Endothelial cell of umbilical vein (primary cell): ENCODE measurements around the gene TRMT44. TPM values are rescaled to one million over a fixed set of nuclear protein-coding genes. Genes with fewer than 3 reads are reported as not detected.
"Not testable (repeated sequence)": the region's sequence is repeated elsewhere in the genome, so short reads cannot be mapped to it uniquely, and the experiment has no call there.

Experiments
- BruUV-seq: library from RNA; stranded (reverse); fragments of 400-500 nt; replicated peaks from 2 replicates; lab custom pipeline; 2021; lab: Mats Ljungman, UMichigan
- CTCF ChIA-PET: fragments of 300-600, 350-600 bp; sonication (Branson Sonifier 250); formaldehyde crosslinking; loops from one replicate; lab custom pipeline; 2021; ENCODE audit warnings: antibody characterized with exemption, inconsistent platforms; lab: Charles Lee
- POLR2A ChIA-PET: fragments of 300-600, 350-600 bp; sonication (Branson Sonifier 250); formaldehyde crosslinking; loops from one replicate; lab custom pipeline; 2021; ENCODE audit warnings: antibody characterized with exemption, inconsistent platforms; lab: Charles Lee
- DNase-seq: peaks from one replicate; pipeline ENCODE4 v3.0.0-alpha.2; 2011; ENCODE audit warnings: low read depth, low spot score
- FAIRE-seq: peaks from 2 replicates; lab custom pipeline; 2011; peaks lifted over from hg19 to GRCh38; lab: Jason Lieb, UNC
- H2AFZ ChIP-seq: 2 replicates; pipeline ENCODE4 v1.6.0; 2012; ENCODE audit warnings: low read depth, low read length, control low read depth, inconsistent platforms
- H3K27ac ChIP-seq: 2 replicates; pipeline ENCODE4 v1.5.1; 2011; ENCODE audit warnings: low read depth, mild to moderate bottlenecking, control low read depth, low read length, moderate library complexity; ENCODE audit not compliant: insufficient read depth
- H3K27me3 ChIP-seq, 2 experiments: 2 replicates each; pipeline versions ENCODE4 v1.6.0 to v1.6.1; 2011; ENCODE audit warnings: low read length in 2 of 2, mixed read lengths in 1 of 2; ENCODE audit not compliant: control insufficient read depth in 2 of 2, insufficient read depth in 2 of 2
- H3K36me3 ChIP-seq, 2 experiments: 2 replicates in 1 of 2; 3 replicates in 1 of 2; pipeline ENCODE4 v1.5.1; 2011; ENCODE audit warnings: low read length in 2 of 2, mild to moderate bottlenecking in 1 of 2, moderate library complexity in 1 of 2; ENCODE audit not compliant: control insufficient read depth in 2 of 2, insufficient read depth in 2 of 2; ENCODE audit errors: extremely low read depth in 1 of 2
- H3K4me1 ChIP-seq: 3 replicates; pipeline ENCODE4 v1.5.1; 2011; ENCODE audit warnings: mild to moderate bottlenecking, low read length; ENCODE audit not compliant: control insufficient read depth, insufficient read depth; ENCODE audit errors: extremely low read depth
- H3K4me2 ChIP-seq: 2 replicates; pipeline ENCODE4 v1.6.1; 2011; ENCODE audit warnings: low read length, control low read depth, mixed read lengths; ENCODE audit not compliant: insufficient read depth
- H3K4me3 ChIP-seq, 3 experiments: fragments of 200-600 bp in 1 of 3; sonication (generic), shearing (Covaris generic) in 1 of 3; replicated peaks in 1 of 3; 2 replicates each; pipeline ENCODE4 v1.5.1; 2011 to 2016; ENCODE audit warnings: control low read depth in 3 of 3, low read length in 3 of 3, mild to moderate bottlenecking in 2 of 3, inconsistent platforms in 1 of 3, low read depth in 1 of 3, moderate library complexity in 1 of 3; ENCODE audit not compliant: insufficient read depth in 1 of 3
- H3K79me2 ChIP-seq: 2 replicates; pipeline ENCODE4 v1.6.0; 2012; ENCODE audit warnings: low read length, inconsistent platforms; ENCODE audit not compliant: control insufficient read depth, insufficient read depth
- H3K9ac ChIP-seq: replicated peaks from 2 replicates; pipeline ENCODE3; 2011; ENCODE audit warnings: low read length, control low read depth; ENCODE audit not compliant: insufficient read depth; ENCODE audit errors: extremely low read depth
- H3K9me1 ChIP-seq: replicated peaks from 3 replicates; pipeline ENCODE4 v1.6.0; 2011; ENCODE audit warnings: mild to moderate bottlenecking, low read length; ENCODE audit not compliant: control insufficient read depth, insufficient read depth; ENCODE audit errors: extremely low read depth
- H3K9me3 ChIP-seq: replicated peaks from 2 replicates; pipeline ENCODE4 v1.5.1; 2012; ENCODE audit warnings: low read length, inconsistent platforms; ENCODE audit not compliant: control insufficient read depth, insufficient read depth
- H4K20me1 ChIP-seq: replicated peaks from 2 replicates; pipeline ENCODE3; 2011; ENCODE audit warnings: mild to moderate bottlenecking, low read length; ENCODE audit not compliant: control insufficient read depth, insufficient read depth; ENCODE audit errors: extremely low read depth
- EZH2 ChIP-seq: IDR thresholded peaks from 2 replicates; pipeline ENCODE4 v1.6.1; 2012; ENCODE audit warnings: borderline replicate concordance, low read depth, mild to moderate bottlenecking, moderate library complexity, low read length, inconsistent platforms; ENCODE audit not compliant: severe bottlenecking
- FOS ChIP-seq: IDR thresholded peaks from 2 replicates; pipeline ENCODE4 v1.6.1; 2011; ENCODE audit warnings: mild to moderate bottlenecking, low read length, moderate library complexity, borderline replicate concordance; ENCODE audit not compliant: insufficient read depth
- GATA2 ChIP-seq: IDR thresholded peaks from 2 replicates; pipeline ENCODE4 v1.7.0; 2011; ENCODE audit warnings: low read depth, mild to moderate bottlenecking, moderate library complexity, mixed read lengths, low read length; ENCODE audit not compliant: insufficient read length, insufficient read depth
- JUN ChIP-seq: IDR thresholded peaks from 2 replicates; pipeline ENCODE4 v1.6.1; 2011; ENCODE audit warnings: borderline replicate concordance, low read depth; ENCODE audit not compliant: insufficient read length, insufficient read depth
- MYC ChIP-seq: IDR thresholded peaks from one replicate; pipeline ENCODE4 v1.6.1; 2011; ENCODE audit warnings: mild to moderate bottlenecking, low read depth, low read length
- POLR2A ChIP-seq: IDR thresholded peaks from 2 replicates; pipeline ENCODE4 v1.6.1; 2012; ENCODE audit warnings: low read depth, mild to moderate bottlenecking, control low read depth, low read length
- POLR2AphosphoS5 ChIP-seq: IDR thresholded peaks from 2 replicates; pipeline ENCODE4 v1.6.1; 2012; ENCODE audit warnings: low read depth, mild to moderate bottlenecking, control low read depth, low read length, moderate library complexity; ENCODE audit not compliant: insufficient read depth
- dilution Hi-C: fragments of 300-500 bp; cut with MboI; formaldehyde crosslinking; loops from one replicate; pipeline ENCODE4 v1.15.0; 2019; ENCODE audit warnings: low sequenced_read_pairs; ENCODE audit not compliant: extremely low pct_ligation_motif_present
- intact Hi-C: fragments of 100-400 bp; cut with micrococcal nuclease; formaldehyde crosslinking; loops from one replicate; pipeline ENCODE4 v1.10.0; 2022
- polyA plus RNA-seq, 4 experiments: library from polyadenylated mRNA; depleted of rRNA in 3 of 4; stranded (reverse) in 3 of 4; unstranded in 1 of 4; fragments of >200 nt; gene quantifications; 2 replicates each; pipeline versions ENCODE4 v1.2.1 to v1.2.3, GENCODE V29; 2011 to 2012; ENCODE audit warnings: missing spikeins in 1 of 4
- total RNA-seq: library from RNA; stranded (reverse); gene quantifications from 2 replicates; pipeline ENCODE4 v1.2.3, GENCODE V29; 2021
- TF ChIP-seq, protein P1 (sequence below): IDR thresholded peaks from 2 replicates; pipeline ENCODE4 v1.6.1; 2011; ENCODE audit not compliant: insufficient read depth, insufficient read length
- TF ChIP-seq, protein P2 (sequence below), 2 donors: IDR thresholded peaks; 1 replicate in 1 of 2; 2 replicates in 1 of 2; pipeline ENCODE4 v1.5.1; 2011; ENCODE audit warnings: low read length in 2 of 2, mild to moderate bottlenecking in 2 of 2, moderate library complexity in 2 of 2, control low read depth in 1 of 2, inconsistent platforms in 1 of 2, low read depth in 1 of 2; ENCODE audit not compliant: insufficient read depth in 1 of 2; ENCODE audit errors: extremely low read depth in 1 of 2

The TRMT44 gene
- total and polyA plus RNA-seq, 2 donors (not counting 3 experiments of a cell fraction or from before 2014, with no cell fraction given), result 10.4 to 17.3 TPM

DNA sequence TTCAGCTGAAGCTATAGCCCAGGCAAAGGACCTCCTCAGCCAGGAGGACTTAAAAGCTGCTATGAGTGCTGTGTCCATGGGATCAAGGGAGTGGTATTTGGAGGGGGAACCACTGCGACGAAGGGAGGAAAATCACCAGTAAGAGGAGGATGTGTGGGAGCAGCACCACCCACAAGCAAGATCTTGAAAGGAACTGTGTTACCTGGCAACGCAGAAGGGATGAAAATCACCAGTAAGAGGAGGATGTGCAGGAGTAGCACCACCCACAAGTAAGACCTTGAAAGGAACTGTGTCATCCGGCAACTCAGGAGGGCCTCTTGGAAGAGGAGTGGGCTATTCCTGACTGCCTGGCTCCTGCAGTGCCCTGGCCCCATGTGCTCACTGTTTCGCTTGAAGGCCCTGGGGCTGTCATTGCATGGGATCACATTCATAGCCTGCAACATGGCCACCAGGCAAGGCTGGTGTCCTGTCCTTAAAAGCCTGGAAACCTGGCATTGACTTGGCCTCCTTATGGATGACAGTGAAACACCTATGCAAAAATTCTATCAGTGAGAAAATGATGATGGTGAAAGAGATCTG, 48.3 kb downstream of the TRMT44 start:
- POLR2A ChIA-PET, result no interaction called here
- Histone ChIP-seq H3K4me1 (no peaks in the 10 kb centered on the region), H3K9me3 (no peaks in the 10 kb centered on the region), H3K27me3 (no peaks in the 10 kb centered on the region), H4K20me1 (no peaks in the 10 kb centered on the region), H3K4me2 (no peak overlapping the region), H3K27ac (no peak overlapping the region), H3K4me3 (no peak overlapping the region), H3K79me2 (no peaks in the 10 kb centered on the region), H3K9ac (no peak overlapping the region), H2AFZ (no peak overlapping the region), H3K9me1 (no peaks in the 10 kb centered on the region), H3K36me3 (no peaks in the 10 kb centered on the region)
- TF ChIP-seq, protein P1, sequence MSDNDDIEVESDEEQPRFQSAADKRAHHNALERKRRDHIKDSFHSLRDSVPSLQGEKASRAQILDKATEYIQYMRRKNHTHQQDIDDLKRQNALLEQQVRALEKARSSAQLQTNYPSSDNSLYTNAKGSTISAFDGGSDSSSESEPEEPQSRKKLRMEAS, result no peak
- TF ChIP-seq FOS (no peak), GATA2 (no peak), POLR2AphosphoS5 (no peak), JUN (no peak), EZH2 (no peak), POLR2A (no peak), MYC (no peak)
- TF ChIP-seq, protein P2, sequence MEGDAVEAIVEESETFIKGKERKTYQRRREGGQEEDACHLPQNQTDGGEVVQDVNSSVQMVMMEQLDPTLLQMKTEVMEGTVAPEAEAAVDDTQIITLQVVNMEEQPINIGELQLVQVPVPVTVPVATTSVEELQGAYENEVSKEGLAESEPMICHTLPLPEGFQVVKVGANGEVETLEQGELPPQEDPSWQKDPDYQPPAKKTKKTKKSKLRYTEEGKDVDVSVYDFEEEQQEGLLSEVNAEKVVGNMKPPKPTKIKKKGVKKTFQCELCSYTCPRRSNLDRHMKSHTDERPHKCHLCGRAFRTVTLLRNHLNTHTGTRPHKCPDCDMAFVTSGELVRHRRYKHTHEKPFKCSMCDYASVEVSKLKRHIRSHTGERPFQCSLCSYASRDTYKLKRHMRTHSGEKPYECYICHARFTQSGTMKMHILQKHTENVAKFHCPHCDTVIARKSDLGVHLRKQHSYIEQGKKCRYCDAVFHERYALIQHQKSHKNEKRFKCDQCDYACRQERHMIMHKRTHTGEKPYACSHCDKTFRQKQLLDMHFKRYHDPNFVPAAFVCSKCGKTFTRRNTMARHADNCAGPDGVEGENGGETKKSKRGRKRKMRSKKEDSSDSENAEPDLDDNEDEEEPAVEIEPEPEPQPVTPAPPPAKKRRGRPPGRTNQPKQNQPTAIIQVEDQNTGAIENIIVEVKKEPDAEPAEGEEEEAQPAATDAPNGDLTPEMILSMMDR (IDR thresholded peaks at IDR 0.05; ENCODE audit: extremely low read depth in 1 of 2, insufficient read depth in 1 of 2, low read depth in 1 of 2, low read length in 2 of 2), result no peak
- CTCF ChIA-PET, result no interaction called here
- no TSS peak for BruUV-seq
- FAIRE-seq, result no peak
- intact Hi-C loops, result no loop called here
- no peak for DNase-seq
- dilution Hi-C loops, result no loop called here

DNA sequence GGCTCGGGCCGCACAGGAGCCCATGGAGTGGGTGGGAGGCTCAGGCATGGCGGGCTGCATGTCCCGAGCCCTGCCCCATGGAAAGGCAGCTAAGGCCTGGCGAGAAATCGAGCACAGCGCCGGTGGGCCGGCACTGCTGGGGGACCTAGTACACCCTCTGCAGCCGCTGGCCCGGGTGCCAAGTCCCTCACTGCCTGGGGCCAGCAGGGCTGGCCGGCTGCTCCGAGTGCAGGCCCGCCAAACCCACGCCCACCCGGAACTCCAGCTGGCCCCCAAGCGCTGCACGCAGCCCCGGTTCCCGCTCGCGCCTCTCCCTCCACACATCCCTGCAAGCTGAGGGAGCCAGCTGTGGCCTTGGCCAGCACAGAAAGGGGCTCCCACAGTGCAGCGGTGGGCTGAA, 50.9 kb downstream of the TRMT44 start:
- dilution Hi-C loops, H3K36me3 ChIP-seq, DNase-seq, H3K9me3 ChIP-seq, H3K4me3 ChIP-seq, H3K27me3 ChIP-seq, BruUV-seq, H3K9me1 ChIP-seq, CTCF ChIA-PET, H3K4me1 ChIP-seq, H3K27ac ChIP-seq, H2AFZ ChIP-seq, POLR2A ChIA-PET, H4K20me1 ChIP-seq, FAIRE-seq, H3K4me2 ChIP-seq, H3K79me2 ChIP-seq, H3K9ac ChIP-seq, intact Hi-C loops: not testable (repeated sequence)
